Left lung (tissue), 10 donors: ENCODE measurements around the gene ZFHX3. TPM values are rescaled to one million over a fixed set of nuclear protein-coding genes. Genes with fewer than 3 reads are reported as not detected.

Source experiments
- ATAC-seq: fragments of 200-7000 bp; cut with Tn5 transposase; one replicate; pipeline ENCODE4 v1.9.1; 2020; ENCODE audit warnings: moderate library complexity
- DNase-seq, 4 donors: peaks; one replicate each; pipeline ENCODE4 v3.0.0-alpha.2; 2013 to 2020
- H3K27ac ChIP-seq, 2 donors: fragments of 200-600 bp; sonication (generic) in 1 of 2; one replicate each; pipeline versions ENCODE4 v1.5.0 to v1.8.0; 2020 to 2021
- H3K27me3 ChIP-seq, 2 donors: fragments of 200-600 bp; sonication (generic) in 1 of 2; one replicate each; pipeline versions ENCODE4 v1.5.0 to v1.8.0; 2020 to 2021
- H3K36me3 ChIP-seq, 2 donors: fragments of 200-600 bp; sonication (generic) in 1 of 2; one replicate each; pipeline versions ENCODE4 v1.5.0 to v1.8.0; 2020 to 2021
- H3K4me1 ChIP-seq, 2 donors: fragments of 200-600 bp; one replicate each; pipeline ENCODE4 v1.8.0; 2021
- H3K4me3 ChIP-seq, 2 donors: fragments of 200-600 bp; sonication (generic) in 1 of 2; one replicate each; pipeline versions ENCODE4 v1.5.0 to v1.8.0; 2020 to 2021; ENCODE audit warnings: mild to moderate bottlenecking in 1 of 2
- H3K9me3 ChIP-seq, 2 donors: fragments of 200-600 bp; sonication (generic) in 1 of 2; one replicate each; pipeline versions ENCODE4 v1.5.0 to v1.8.0; 2020 to 2021
- CTCF ChIP-seq, 2 donors: fragments of 200-600 bp; sonication (generic) in 1 of 2; IDR thresholded peaks; one replicate each; pipeline versions ENCODE4 v1.5.0 to v1.8.0; 2021; ENCODE audit warnings: antibody characterized with exemption in 2 of 2
- intact Hi-C, 2 donors: fragments of 100-400 bp; cut with DNase I; formaldehyde crosslinking; loops; one replicate each; pipeline versions ENCODE4 v1.11.2 to v1.14.2; 2022
- polyA plus RNA-seq, 6 donors: library from polyadenylated mRNA; unstranded; fragments of 120-200 nt; gene quantifications; one replicate each; pipeline ENCODE4 v1.2.1, GENCODE V29; 2013; ENCODE audit not compliant: insufficient read length in 6 of 6
- total RNA-seq, 2 donors: library from RNA; stranded (reverse); fragmentation: NEBNext Ultra II Directional; extraction: Animal tissue kit (Norgen Biotek cat#: 25700); gene quantifications; one replicate each; pipeline ENCODE4 v1.2.1, GENCODE V29; 2021
- donor health status: DM: no; HTN: yes; CAD: no.
- donor health status: DM: no; HTN: no; CAD: no.

ZFHX3 gene
- total and polyA plus RNA-seq, 8 donors: 21.4 to 34.7 (median 32.2) TPM

GRCh38 chr16:72902206-72902605 is 145.7 kb downstream of the ZFHX3 start:
- H3K9me3 ChIP-seq: no peaks in the 10 kb centered on the region
- H3K36me3 ChIP-seq: no peaks in the 10 kb centered on the region
- no peak overlapping the region for H3K4me3 ChIP-seq
- ATAC-seq: no peak
- H3K4me1 ChIP-seq: no peaks in the 10 kb centered on the region
- intact Hi-C loops: no loop called here
- TF ChIP-seq CTCF (IDR thresholded peaks at IDR 0.05): no peak
- H3K27ac ChIP-seq: no peak overlapping the region
- H3K27me3 ChIP-seq: no peaks in the 10 kb centered on the region
- DNase-seq: no peak

GRCh38 chr16:72901000-72901627 is 146.8 kb downstream of the ZFHX3 start:
- Histone ChIP-seq H3K36me3 (no peaks in the 10 kb centered on the region), H3K4me3 (no peak overlapping the region), H3K27ac (no peak overlapping the region), H3K4me1 (no peaks in the 10 kb centered on the region), H3K27me3 (no peaks in the 10 kb centered on the region), H3K9me3 (no peaks in the 10 kb centered on the region)
- TF ChIP-seq CTCF (IDR thresholded peaks at IDR 0.05): no peak
- ATAC-seq (peak; percentile 51), DNase-seq (no peak)
- intact Hi-C loops: no loop called here

GRCh38 chr16:72898216-72898825 is 149.6 kb downstream of the ZFHX3 start:
- no peaks in the 10 kb centered on the region for H3K9me3 ChIP-seq
- TF ChIP-seq CTCF (IDR thresholded peaks at IDR 0.05): no peak
- H3K36me3 ChIP-seq: no peaks in the 10 kb centered on the region
- H3K27ac ChIP-seq: no peak overlapping the region
- intact Hi-C loops: no loop called here
- no peaks in the 10 kb centered on the region for H3K27me3 ChIP-seq
- no peaks in the 10 kb centered on the region for H3K4me1 ChIP-seq
- ATAC-seq (no peak), DNase-seq (no peak)
- H3K4me3 ChIP-seq: no peak overlapping the region

GRCh38 chr16:72897707-72898106 is 150.2 kb downstream of the ZFHX3 start:
- DNase-seq: no peak
- H3K4me3 ChIP-seq: no peak overlapping the region
- intact Hi-C loops: no loop called here

More at GRCh38 chr16:72897707-72898106, 150.2 kb downstream of the ZFHX3 start:
- TF ChIP-seq CTCF (IDR thresholded peaks at IDR 0.05): no peak
- Histone ChIP-seq H3K4me1 (no peaks in the 10 kb centered on the region), H3K9me3 (no peaks in the 10 kb centered on the region), H3K36me3 (no peaks in the 10 kb centered on the region), H3K27me3 (no peaks in the 10 kb centered on the region), H3K27ac (no peak overlapping the region)
- no peak for ATAC-seq
